GM12872 (cell line): ENCODE measurements around the gene SLAIN1.

ENCODE experiments used
- CTCF ChIP-seq: IDR thresholded peaks from 3 replicates; pipeline ENCODE4 v1.5.1; 2011; ENCODE audit warnings: low read depth, mild to moderate bottlenecking, low read length, moderate library complexity; ENCODE audit not compliant: insufficient read depth

Gene SLAIN1

GRCh38 chr13:77800219-77800618 lies 102.7 kb downstream of the SLAIN1 start:
- no peak for TF ChIP-seq CTCF

- TF ChIP-seq CTCF, result no peak
Observed at GRCh38 chr13:77806518-77806917, 109.0 kb downstream of the SLAIN1 start.

GRCh38 chr13:77807431-77808135 lies 110.1 kb downstream of the SLAIN1 start:
- no peak for TF ChIP-seq CTCF

- peak; percentile 66 for TF ChIP-seq CTCF
Observed at GRCh38 chr13:77810430-77810829, 112.9 kb downstream of the SLAIN1 start.

GRCh38 chr13:77810878-77811277 lies 113.4 kb downstream of the SLAIN1 start:
- no peak for TF ChIP-seq CTCF

- no peak for TF ChIP-seq CTCF
Observed at GRCh38 chr13:77811381-77811780, 113.9 kb downstream of the SLAIN1 start.

GRCh38 chr13:77811981-77812380 lies 114.5 kb downstream of the SLAIN1 start:
- no peak for TF ChIP-seq CTCF
